Neutrophil (primary cell): Measurements from ENCODE around the gene WDR77.

Source experiments
- H3K27ac ChIP-seq: fragments of 200-600 bp; sonication (generic); 2 replicates; pipeline ENCODE4 v1.5.1; 2016; ENCODE audit warnings: mild to moderate bottlenecking, moderate library complexity
- H3K27me3 ChIP-seq: fragments of 200-600 bp; sonication (generic); 2 replicates; pipeline ENCODE4 v1.6.0; 2016; ENCODE audit warnings: mild to moderate bottlenecking
- H3K36me3 ChIP-seq: fragments of 200-600 bp; sonication (generic); 2 replicates; pipeline ENCODE4 v1.5.1; 2017
- H3K4me1 ChIP-seq, 2 experiments: fragments of 200-600 bp in 1 of 2; sonication (generic) in 1 of 2; 1 replicate in 1 of 2; 2 replicates in 1 of 2; pipeline versions ENCODE4 v1.5.1 to v1.6.1; 2013 to 2016; ENCODE audit warnings: low read depth in 1 of 2, low read length in 1 of 2, mild to moderate bottlenecking in 1 of 2, moderate library complexity in 1 of 2; ENCODE audit not compliant: control insufficient read depth in 1 of 2, insufficient read depth in 1 of 2
- H3K4me3 ChIP-seq, 2 experiments: fragments of 200-600 bp in 1 of 2; sonication (generic) in 1 of 2; 1 replicate in 1 of 2; 2 replicates in 1 of 2; pipeline ENCODE4 v1.5.1; 2013 to 2016; ENCODE audit warnings: low read depth in 1 of 2, low read length in 1 of 2, mild to moderate bottlenecking in 1 of 2, moderate library complexity in 1 of 2
- H3K9me3 ChIP-seq: fragments of 200-600 bp; sonication (generic); 2 replicates; pipeline ENCODE4 v1.5.1; 2016
- TF ChIP-seq, protein P1 (sequence below): fragments of 200-600 bp; sonication (generic); IDR thresholded peaks from 2 replicates; pipeline ENCODE4 v1.5.1; 2016; ENCODE audit warnings: antibody characterized with exemption

WDR77 gene

GRCh38 chr1:111483876-111484275 is 34.8 kb upstream of the WDR77 start:
- TF ChIP-seq, protein P1, sequence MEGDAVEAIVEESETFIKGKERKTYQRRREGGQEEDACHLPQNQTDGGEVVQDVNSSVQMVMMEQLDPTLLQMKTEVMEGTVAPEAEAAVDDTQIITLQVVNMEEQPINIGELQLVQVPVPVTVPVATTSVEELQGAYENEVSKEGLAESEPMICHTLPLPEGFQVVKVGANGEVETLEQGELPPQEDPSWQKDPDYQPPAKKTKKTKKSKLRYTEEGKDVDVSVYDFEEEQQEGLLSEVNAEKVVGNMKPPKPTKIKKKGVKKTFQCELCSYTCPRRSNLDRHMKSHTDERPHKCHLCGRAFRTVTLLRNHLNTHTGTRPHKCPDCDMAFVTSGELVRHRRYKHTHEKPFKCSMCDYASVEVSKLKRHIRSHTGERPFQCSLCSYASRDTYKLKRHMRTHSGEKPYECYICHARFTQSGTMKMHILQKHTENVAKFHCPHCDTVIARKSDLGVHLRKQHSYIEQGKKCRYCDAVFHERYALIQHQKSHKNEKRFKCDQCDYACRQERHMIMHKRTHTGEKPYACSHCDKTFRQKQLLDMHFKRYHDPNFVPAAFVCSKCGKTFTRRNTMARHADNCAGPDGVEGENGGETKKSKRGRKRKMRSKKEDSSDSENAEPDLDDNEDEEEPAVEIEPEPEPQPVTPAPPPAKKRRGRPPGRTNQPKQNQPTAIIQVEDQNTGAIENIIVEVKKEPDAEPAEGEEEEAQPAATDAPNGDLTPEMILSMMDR: no peak
- peaks cover 51 to 55% of the 10 kb centered on the region in 2 experiments for H3K4me1 ChIP-seq

GRCh38 chr1:111483166-111483565 is 34.1 kb upstream of the WDR77 start:
- Histone ChIP-seq H3K4me3 (no peak overlapping the region), H3K27ac (peak overlapping the region; percentile 61), H3K36me3 (peaks cover 3% of the 10 kb centered on the region), H3K27me3 (no peaks in the 10 kb centered on the region), H3K9me3 (no peaks in the 10 kb centered on the region), H3K4me1 (peaks cover 44 to 48% of the 10 kb centered on the region in 2 experiments)
- TF ChIP-seq, protein P1: no peak

More at GRCh38 chr1:111483876-111484275, 34.8 kb upstream of the WDR77 start:
- Histone ChIP-seq H3K9me3 (no peaks in the 10 kb centered on the region), H3K27me3 (no peaks in the 10 kb centered on the region), H3K4me3 (no peak overlapping the region), H3K36me3 (no peaks in the 10 kb centered on the region), H3K27ac (peak overlapping the region; percentile 61)

GRCh38 chr1:111481387-111482221 is 32.5 kb upstream of the WDR77 start:
- Histone ChIP-seq H3K4me3 (no peak overlapping the region), H3K9me3 (no peaks in the 10 kb centered on the region), H3K27ac (peak overlapping the region; percentile 77), H3K36me3 (peaks cover 5% of the 10 kb centered on the region), H3K27me3 (no peaks in the 10 kb centered on the region), H3K4me1 (peaks cover 39 to 56% of the 10 kb centered on the region in 2 experiments)
- TF ChIP-seq, protein P1: peak; percentile 80

GRCh38 chr1:111480674-111481073 is 31.6 kb upstream of the WDR77 start:
- H3K4me3 ChIP-seq: no peak overlapping the region
- no peaks in the 10 kb centered on the region for H3K9me3 ChIP-seq
- H3K4me1 ChIP-seq: peaks cover 48 to 65% of the 10 kb centered on the region in 2 experiments
- H3K27ac ChIP-seq: peak overlapping the region; percentile 77
- peaks cover 5% of the 10 kb centered on the region for H3K36me3 ChIP-seq
- no peaks in the 10 kb centered on the region for H3K27me3 ChIP-seq
- TF ChIP-seq, protein P1: no peak

DNA sequence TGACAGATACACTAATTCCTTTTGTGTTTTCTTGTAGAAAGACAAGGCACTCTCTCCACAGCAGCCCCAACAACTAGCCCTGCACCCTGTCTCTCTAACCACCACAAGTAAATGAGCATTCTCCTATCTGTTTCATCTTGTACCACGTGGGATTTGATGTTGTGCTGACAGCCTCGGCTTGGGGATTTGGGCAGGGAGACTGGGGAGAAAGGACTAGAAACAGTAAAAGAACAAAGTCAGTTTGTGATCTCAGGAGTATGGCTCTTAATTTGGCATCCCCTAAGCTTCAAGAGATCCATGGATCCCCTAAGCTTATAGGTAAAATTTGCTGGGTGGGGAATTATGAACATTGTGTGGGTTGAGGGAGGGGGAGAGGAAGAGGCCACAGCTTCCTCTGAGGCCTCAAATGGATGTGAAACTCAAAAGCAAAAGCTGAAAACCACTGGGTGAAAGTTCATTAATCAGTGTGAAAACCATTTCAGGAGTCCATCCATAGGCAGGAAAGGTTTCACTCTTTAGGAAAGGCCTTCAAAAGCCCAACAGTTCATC is 27.8 kb upstream of the WDR77 start:
- Histone ChIP-seq H3K27ac (peak overlapping the region; percentile 97), H3K9me3 (no peaks in the 10 kb centered on the region), H3K36me3 (peaks cover 5% of the 10 kb centered on the region), H3K27me3 (no peaks in the 10 kb centered on the region), H3K4me3 (peak overlapping the region; percentile 28 to 78), H3K4me1 (peaks cover 77 to 88% of the 10 kb centered on the region in 2 experiments)
- TF ChIP-seq, protein P1: no peak
